Motor neuron (in vitro differentiated cells): ENCODE data around the gene INCA1. TPM values are rescaled to one million over a fixed set of nuclear protein-coding genes. Genes with fewer than 3 reads are reported as not detected.

Source experiments
- ATAC-seq, 8 experiments: fragments of 200-7000 bp; cut with Tn5 transposase; replicated peaks in 6 of 8; 2 replicates each; pipeline ENCODE4 v1.8.0; 2021; ENCODE audit warnings: mild to moderate bottlenecking in 8 of 8, moderate library complexity in 8 of 8
- H3K27ac ChIP-seq, 2 donors: fragments of 250-450 bp; sonication (Bioruptor Pico); 2 replicates each; pipeline ENCODE4 v1.9.0; 2021; ENCODE audit warnings: antibody characterized with exemption in 2 of 2, mild to moderate bottlenecking in 2 of 2, moderate library complexity in 1 of 2
- H3K4me1 ChIP-seq, 2 donors: fragments of 250-450 bp; sonication (Bioruptor Pico); replicated peaks in 1 of 2; 2 replicates each; pipeline ENCODE4 v1.6.1; 2021; ENCODE audit warnings: antibody characterized with exemption in 2 of 2, mild to moderate bottlenecking in 2 of 2, moderate library complexity in 1 of 2
- H3K4me3 ChIP-seq, 5 donors: fragments of 250-450 bp; sonication (Bioruptor Pico); 2 replicates each; pipeline ENCODE4 v1.9.0; 2021; ENCODE audit warnings: antibody characterized with exemption in 5 of 5, mild to moderate bottlenecking in 5 of 5, moderate library complexity in 4 of 5
- WGBS, 10 experiments: fragments of 450-650 bp; shearing (Covaris generic); methylation state at CpG; one replicate each; pipeline ENCODE4 v1.0.0; 2022; 5-methylcytosine and 5-hydroxymethylcytosine counted together
- in situ Hi-C, 9 experiments: fragments of 400-800 bp; cut with MboI; loops; one replicate each; pipeline ENCODE4 v1.15.0; 2021; ENCODE audit warnings: low sequenced_read_pairs in 9 of 9, low pct_unique_long_range_greater_than_20kb in 2 of 9; ENCODE audit not compliant: unreplicated experiment in 9 of 9
- total RNA-seq, 8 experiments: library from RNA; unstranded; fragments of 300-600 nt; gene quantifications; 2 replicates each; pipeline versions ENCODE4 v1.2.3 to v1.2.4, GENCODE V29; 2022

INCA1 gene
- total RNA-seq, 8 experiments from 2014 or later, result 0.54 to 2.4 (median 0.78) TPM

DNA sequence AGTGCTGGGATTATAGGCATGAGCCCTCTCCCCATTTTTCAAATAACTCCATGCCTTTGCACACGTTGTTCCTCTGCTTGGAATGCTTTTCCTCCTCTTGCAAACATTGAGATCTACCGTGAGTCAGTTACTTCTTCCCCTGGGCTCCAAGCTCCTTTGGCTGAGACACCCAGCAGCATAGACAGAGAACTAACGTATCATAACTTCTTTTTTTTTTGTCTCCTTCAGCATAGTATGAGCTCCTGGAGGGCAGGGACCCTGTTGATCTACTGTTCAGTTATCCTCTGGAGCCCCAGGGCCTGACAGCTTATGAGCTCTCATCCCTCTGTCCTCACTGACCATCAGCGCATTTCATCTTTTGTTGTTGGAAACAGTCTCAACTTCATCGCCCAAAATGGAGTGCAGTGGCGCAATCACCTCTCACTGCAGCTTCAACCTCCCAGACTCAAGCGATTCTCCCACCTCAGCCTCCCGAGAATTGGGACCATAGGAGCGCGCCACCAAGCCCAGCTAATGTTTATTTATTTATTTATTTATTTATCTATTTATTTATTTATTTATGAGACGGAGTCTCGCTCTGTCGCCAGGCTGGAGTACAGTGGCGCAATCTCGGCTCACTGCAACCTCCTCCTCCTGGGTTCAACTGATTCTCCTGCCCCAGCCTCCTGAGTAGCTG, 31.9 kb downstream of the INCA1 start:
- ATAC-seq, result no peak
- peaks cover 16 to 25% of the 10 kb centered on the region in 2 donors for H3K4me1 ChIP-seq
- in situ Hi-C loops, result loop anchor here in 1 of 9 experiments (25.0 kb wide), 1 partner anchor 97 kb away; no protein-coding TSS in a partner anchor
- no peak overlapping the region for H3K27ac ChIP-seq
- no peak overlapping the region for H3K4me3 ChIP-seq
- 79 to 100% (median 96%) methylated on average over 4 to 13 of the region's 15 CpGs; no CpG with 5 or more reads in 2 of the 10 experiments for WGBS, 10 experiments

DNA sequence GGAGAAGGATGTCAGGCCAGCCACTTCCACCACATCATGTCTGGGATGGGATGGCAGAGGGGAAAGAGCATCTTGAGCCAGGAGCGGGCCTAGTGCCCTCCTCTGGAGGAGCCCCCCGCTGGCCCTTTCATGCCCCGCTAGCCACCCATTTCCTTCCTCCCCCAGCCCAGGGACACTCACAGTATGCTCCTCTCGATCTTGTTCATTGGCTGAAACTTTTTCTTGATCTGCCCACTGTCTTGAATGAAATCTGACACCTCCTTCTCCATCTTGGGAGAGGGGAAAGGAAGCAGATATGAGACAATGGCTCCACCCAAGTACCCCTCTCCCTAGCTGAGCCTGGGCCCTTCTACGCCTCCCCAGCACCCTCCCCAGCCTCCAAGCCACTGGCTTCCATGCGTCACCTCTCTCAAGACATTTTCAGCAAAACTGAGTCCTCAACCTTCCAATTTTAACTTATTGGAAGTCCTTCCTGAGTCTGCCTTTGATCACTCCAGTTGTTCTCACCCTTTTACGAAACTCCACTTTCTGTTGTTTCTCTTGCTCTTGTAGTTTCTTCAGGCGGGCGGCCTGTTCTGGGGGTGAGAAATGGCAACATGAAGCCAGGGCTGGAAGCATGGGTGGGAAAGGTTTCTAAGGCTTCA, 36.9 kb downstream of the INCA1 start:
- ATAC-seq, result peak in 1 of 8 experiments; percentile 43
- WGBS, 10 experiments, result 83 to 100% (median 97%) methylated on average over 2 to 5 of the region's 9 CpGs; no CpG with 5 or more reads in 2 of the 10 experiments
- Histone ChIP-seq H3K4me3 (no peak overlapping the region), H3K27ac (no peak overlapping the region), H3K4me1 (no peaks in the 10 kb centered on the region)
- in situ Hi-C loops, result loop anchor here in 1 of 9 experiments (25.0 kb wide), 1 partner anchor 102 kb away; no protein-coding TSS in a partner anchor

DNA sequence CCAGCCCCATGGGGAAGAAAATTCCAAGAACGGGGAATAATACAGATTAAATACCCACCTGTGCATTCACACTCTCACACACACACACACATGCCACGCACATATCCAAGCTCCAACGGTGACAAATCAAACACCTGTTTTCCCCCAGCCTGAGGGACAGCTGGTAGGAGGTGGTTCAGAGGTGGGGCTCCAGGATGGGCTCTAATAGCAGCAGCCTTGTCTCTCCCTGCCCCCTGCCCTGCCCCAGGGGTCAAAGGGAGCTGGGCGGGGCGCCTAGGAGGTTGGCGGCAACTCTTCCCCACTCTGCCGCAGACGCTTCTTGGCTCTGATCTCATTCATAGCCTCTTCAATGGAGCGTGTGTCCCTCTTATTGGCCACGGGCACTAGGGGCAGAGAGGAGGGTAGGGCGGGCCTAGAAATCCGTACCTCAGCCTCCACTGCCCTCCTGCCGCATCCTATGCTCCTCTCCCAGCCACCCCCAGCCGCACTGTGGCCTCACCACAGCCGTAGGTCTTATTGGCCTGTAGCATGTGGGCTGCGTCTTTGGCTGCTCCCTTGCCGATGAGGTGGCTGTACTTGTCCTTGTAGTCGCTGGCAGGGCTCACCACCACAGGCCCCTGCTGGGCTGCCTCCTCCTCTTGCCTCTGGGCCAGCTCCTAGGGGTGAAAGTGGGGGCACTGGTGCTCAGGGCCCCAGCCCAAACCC, 37.9 kb downstream of the INCA1 start:
- in situ Hi-C loops, result loop anchor here in 1 of 9 experiments (25.0 kb wide), 1 partner anchor 103 kb away; no protein-coding TSS in a partner anchor
- ATAC-seq, result peak in 4 of 8 experiments; percentile 9 to 23 (median 18)
- Histone ChIP-seq H3K4me1 (no peaks in the 10 kb centered on the region), H3K4me3 (no peak overlapping the region), H3K27ac (no peak overlapping the region)
- WGBS, 10 experiments, result 60 to 100% (median 84%) methylated on average over 1 to 6 of the region's 18 CpGs; no CpG with 5 or more reads in 5 of the 10 experiments

DNA sequence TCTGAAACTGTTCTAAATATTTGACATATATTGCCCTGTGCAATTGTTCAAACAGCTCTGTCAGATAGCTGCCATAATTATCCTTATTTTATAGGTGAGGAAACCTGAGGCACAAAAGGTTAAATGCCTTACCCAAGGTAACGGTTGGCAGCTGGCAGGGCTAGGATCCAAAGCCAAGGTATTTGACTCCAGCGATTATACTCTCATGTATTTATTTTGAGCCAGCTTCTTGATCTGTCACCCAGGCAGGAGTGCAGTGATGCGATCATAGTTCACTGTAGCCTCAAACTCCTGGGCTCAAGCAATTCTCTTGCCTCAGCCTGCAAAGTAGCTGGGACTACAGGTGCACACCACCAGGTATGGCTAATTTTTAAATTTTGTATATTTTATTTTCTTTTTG, 39.2 kb downstream of the INCA1 start:
- 40 to 100% (median 100%) methylated on average over 1 to 2 of the region's 3 CpGs; no CpG with 5 or more reads in 3 of the 10 experiments for WGBS, 10 experiments
- Histone ChIP-seq H3K4me1 (no peaks in the 10 kb centered on the region), H3K27ac (no peak overlapping the region), H3K4me3 (no peak overlapping the region)
- in situ Hi-C loops, result loop anchor here in 1 of 9 experiments (25.0 kb wide), 1 partner anchor 104 kb away; no protein-coding TSS in a partner anchor
- no peak for ATAC-seq

DNA sequence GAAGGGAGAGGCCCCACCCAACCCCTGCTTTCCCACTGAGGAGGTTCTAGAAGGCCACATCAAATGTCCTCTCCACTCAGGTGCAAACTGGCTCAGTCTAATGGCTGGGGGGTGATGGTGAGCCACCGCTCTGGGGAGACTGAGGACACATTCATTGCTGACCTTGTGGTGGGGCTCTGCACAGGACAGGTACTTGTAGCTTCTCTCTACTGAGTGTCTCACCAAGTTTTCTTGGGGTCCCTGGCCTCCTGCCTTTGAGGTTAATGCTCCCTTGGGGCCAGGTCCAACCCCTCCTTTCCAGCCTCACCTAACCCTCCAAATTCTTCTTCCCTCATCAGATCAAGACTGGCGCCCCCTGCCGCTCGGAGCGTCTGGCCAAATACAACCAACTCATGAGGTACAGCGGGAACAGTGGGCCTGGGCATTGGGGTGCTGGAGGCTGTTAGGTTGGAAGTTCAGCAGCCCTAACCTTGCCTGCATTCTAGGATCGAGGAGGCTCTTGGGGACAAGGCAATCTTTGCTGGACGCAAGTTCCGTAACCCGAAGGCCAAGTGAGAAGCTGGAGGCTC, 40.7 kb downstream of the INCA1 start:
- peak in 1 of 8 experiments; percentile 6 for ATAC-seq
- no peak overlapping the region for H3K4me3 ChIP-seq
- no peak overlapping the region for H3K27ac ChIP-seq
- in situ Hi-C loops, result loop anchor here in 1 of 9 experiments (25.0 kb wide), 1 partner anchor 106 kb away; no protein-coding TSS in a partner anchor
- 100% methylated on average over 1 to 3 of the region's 10 CpGs; no CpG with 5 or more reads in 7 of the 10 experiments for WGBS, 10 experiments
- H3K4me1 ChIP-seq, result peaks cover 5 to 8% of the 10 kb centered on the region in 2 donors

DNA sequence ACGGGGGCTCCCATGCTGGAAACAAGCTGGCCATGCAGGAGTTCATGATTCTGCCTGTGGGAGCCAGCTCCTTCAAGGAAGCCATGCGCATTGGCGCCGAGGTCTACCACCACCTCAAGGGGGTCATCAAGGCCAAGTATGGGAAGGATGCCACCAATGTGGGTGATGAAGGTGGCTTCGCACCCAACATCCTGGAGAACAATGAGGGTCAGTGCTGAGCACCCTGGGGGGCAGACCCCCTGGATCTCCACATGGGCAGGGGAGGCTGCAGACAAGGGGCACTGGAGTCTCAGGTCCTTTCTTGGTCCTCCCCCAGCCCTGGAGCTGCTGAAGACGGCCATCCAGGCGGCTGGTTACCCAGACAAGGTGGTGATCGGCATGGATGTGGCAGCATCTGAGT, 42.2 kb downstream of the INCA1 start:
- WGBS, 10 experiments, result 95 to 100% (median 100%) methylated on average over 1 to 5 of the region's 8 CpGs; no CpG with 5 or more reads in 4 of the 10 experiments
- no peak for ATAC-seq
- in situ Hi-C loops, result loop anchor here in 1 of 9 experiments (25.0 kb wide), 1 partner anchor 107 kb away; no protein-coding TSS in a partner anchor
- H3K4me3 ChIP-seq, result no peak overlapping the region
- peaks cover 20 to 23% of the 10 kb centered on the region in 2 donors for H3K4me1 ChIP-seq
- H3K27ac ChIP-seq, result no peak overlapping the region

DNA sequence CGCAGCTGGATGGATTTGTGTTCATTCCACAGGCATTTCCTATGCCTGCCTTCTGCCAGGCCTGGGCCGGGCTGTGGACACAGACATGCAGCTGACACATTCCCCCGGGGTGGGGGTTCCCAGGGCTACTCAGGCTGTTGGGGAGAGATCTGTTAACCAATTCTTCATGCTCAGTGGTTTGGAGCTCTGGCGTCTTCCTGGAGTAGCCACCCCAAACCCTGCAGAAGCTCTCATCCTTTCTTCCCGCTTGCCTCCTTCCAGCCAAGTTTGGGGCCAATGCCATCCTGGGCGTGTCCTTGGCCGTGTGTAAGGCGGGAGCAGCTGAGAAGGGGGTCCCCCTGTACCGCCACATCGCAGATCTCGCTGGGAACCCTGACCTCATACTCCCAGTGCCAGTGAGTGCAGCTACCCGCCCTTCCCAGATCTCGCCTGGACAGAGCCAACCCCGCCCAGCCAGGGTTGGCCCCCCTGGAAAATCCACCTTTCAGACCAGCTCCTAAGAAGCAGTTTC, 43.8 kb downstream of the INCA1 start:
- Histone ChIP-seq H3K27ac (no peak overlapping the region), H3K4me3 (no peak overlapping the region), H3K4me1 (peaks cover 20 to 25% of the 10 kb centered on the region in 2 donors)
- in situ Hi-C loops, result loop anchor here in 1 of 9 experiments (25.0 kb wide), 1 partner anchor 109 kb away; no protein-coding TSS in a partner anchor
- WGBS, 10 experiments, result 40 to 100% (median 88%) methylated on average over 1 to 7 of the region's 14 CpGs; no CpG with 5 or more reads in 3 of the 10 experiments
- no peak for ATAC-seq

DNA sequence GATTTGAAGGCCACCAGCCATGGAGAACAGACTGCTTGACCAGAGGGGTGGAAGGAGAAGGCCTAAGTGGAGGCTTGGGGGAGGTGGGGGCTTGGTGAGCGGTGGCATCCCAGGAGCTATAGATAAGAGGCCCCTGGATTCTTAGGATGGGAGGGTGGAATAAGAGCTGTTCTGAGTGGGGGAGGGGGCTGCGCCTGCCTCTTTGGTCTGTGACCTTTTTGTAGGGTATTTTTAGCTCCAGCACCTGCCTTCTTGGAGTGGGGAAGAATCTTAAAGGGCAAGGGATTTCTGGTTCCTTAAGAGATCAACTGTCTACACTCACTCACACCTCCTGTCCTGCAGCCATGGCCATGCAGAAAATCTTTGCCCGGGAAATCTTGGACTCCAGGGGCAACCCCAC, 45.8 kb downstream of the INCA1 start:
- WGBS, 10 experiments, result no CpG with 5 or more reads among the region's 3 CpGs
- Histone ChIP-seq H3K27ac (peak overlapping the region; percentile 94 to 95), H3K4me3 (peak overlapping the region in 2 of 5 donors; percentile 86 to 90), H3K4me1 (peaks cover 24 to 29% of the 10 kb centered on the region in 2 donors)
- in situ Hi-C loops, result loop anchor here in 1 of 9 experiments (25.0 kb wide), 1 partner anchor 111 kb away; no protein-coding TSS in a partner anchor
- ATAC-seq, result no peak

DNA sequence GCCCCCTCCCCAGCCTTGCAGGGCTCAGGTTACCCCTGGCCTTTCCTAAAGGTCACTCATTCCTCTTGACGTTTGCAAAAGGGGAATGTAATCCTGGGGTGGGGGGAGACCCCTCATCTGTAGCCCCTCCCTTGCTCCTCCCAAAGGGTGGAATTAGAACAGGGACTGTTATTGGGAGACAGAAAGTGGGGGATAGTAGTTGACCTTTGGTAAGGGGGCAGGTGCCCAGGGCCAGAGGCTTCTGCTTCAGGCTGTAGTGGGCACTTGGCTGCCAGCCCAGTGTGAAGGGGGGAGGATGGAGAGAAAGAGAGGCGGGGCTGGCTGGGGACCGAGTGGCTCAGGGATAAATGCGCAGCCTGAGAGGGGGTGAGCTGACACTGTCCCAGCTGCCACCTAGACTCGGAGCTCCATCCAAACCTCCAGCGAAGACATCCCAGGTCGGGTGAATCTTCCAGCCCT, 46.5 kb downstream of the INCA1 start, which contains the start of gene ENO3:
Gene ENO3 (plus strand): TSS at position 374 of the 459 bp plus-strand sequence. CDS start 711 bp downstream, outside the sequence.
- ATAC-seq, result no peak
- whole genome bisulfite sequencing, 10 experiments, result 0 to 50% (median 20%) methylated on average over 1 to 2 of the region's 7 CpGs; no CpG with 5 or more reads in 7 of the 10 experiments
- H3K4me1 ChIP-seq, result peaks cover 27 to 31% of the 10 kb centered on the region in 2 donors
- in situ Hi-C loops, result loop anchor here in 1 of 9 experiments (25.0 kb wide), 1 partner anchor 112 kb away; no protein-coding TSS in a partner anchor
- H3K27ac ChIP-seq, result peak within 1 kb of the TSS; percentile 94 to 95
- peak within 1 kb of the TSS; percentile 63 to 94 (median 90) for H3K4me3 ChIP-seq

DNA sequence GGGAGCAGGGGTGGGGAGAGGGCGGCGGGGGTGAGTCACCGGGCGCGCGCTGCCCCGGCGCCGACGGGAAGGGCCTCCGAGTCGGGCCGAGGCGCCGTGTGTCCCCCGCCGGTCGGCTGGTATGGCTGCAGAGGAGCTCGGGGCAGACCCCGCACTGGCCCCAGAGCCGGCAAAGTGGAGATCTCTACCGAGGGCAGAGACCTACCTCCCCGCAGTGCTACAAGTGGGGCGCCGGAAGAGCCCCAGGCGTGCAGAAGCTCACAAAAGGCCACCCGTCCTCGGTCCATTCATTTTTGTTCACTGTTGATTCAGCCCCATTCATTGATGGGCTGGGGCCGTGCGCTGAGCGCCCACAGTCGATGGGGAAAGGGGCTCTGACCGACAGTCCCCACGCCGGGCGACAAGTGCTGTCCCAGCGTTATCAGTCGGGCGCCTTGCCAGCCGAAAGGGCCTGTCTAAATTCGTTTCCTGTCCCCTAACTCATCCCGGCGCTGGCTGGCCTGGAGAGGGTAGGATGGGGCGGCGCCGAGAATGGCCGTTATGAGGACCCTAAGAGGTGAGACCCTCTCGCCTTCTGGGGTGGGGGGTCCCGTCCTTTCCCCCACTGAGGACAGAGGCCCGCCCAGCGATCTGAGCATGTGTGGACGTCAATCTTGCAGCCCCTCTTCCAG, 47.1 kb downstream of the INCA1 start:
- H3K4me3 ChIP-seq, result peak overlapping the region; percentile 63 to 94 (median 90)
- peak overlapping the region; percentile 94 to 95 for H3K27ac ChIP-seq
- in situ Hi-C loops, result loop anchor here in 1 of 9 experiments (25.0 kb wide), 1 partner anchor 112 kb away; no protein-coding TSS in a partner anchor
- 11 to 100% (median 24%) methylated on average over 2 to 18 of the region's 52 CpGs; no CpG with 5 or more reads in 5 of the 10 experiments for WGBS, 10 experiments
- ATAC-seq, result peak; percentile 7 to 54 (median 29)
- H3K4me1 ChIP-seq, result peaks cover 31 to 32% of the 10 kb centered on the region in 2 donors

DNA sequence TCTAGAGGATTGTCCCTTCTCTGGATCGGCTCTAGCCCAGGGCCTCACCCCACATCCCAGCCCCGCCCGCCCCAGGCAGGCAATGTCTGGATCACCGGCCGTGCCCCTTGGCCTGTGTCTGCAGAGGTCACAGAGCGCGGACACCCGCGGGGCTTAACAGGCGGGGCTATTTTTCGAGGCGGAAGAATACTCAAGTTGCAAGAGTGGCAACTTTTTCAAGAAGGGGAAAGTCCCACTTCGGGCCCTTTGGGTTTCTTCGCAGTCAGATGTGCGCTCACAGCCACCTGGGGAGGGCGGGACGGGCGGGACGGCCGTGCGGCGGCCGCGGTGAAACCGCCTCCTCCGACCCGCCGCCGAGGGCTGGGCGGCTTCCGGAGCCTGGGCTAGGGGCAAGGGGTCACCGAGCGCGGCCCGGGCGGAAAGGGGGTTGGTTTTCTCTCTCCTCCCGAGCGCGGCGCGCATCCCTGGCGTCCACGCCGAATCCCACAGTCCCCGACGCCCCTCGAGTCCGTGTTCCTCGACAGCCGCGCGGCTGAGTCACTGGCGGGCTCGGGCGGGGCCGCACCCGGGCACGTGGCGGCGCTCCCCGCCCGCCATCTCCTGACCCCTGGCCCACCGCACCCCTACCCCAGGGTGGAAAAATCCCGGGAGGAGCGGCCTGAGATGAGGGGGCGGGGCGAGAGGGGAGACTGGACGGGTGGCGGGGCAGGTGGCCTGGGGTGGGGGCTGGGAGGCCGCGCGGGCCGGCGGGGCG, 47.8 kb downstream of the INCA1 start:
- Histone ChIP-seq H3K4me1 (peaks cover 31 to 32% of the 10 kb centered on the region in 2 donors), H3K4me3 (peak overlapping the region; percentile 63 to 94 (median 90)), H3K27ac (peak overlapping the region; percentile 94 to 95)
- ATAC-seq, result peak; percentile 13 to 54 (median 30)
- no CpG with 5 or more reads among the region's 75 CpGs for WGBS, 10 experiments
- in situ Hi-C loops, result loop anchor here in 1 of 9 experiments (25.0 kb wide), 1 partner anchor 113 kb away; no protein-coding TSS in a partner anchor
